Gastrocnemius medialis (tissue), 4 donors: ENCODE measurements around the gene KLHDC4.

Source experiments
- POLR2A ChIP-seq, 2 donors: fragments of 450-650 bp; IDR thresholded peaks; one replicate each; pipeline ENCODE4 v1.6.1; 2017; ENCODE audit warnings: antibody characterized with exemption in 2 of 2, mild to moderate bottlenecking in 2 of 2, moderate library complexity in 2 of 2
- TF ChIP-seq, protein P1 (sequence below), 5 experiments: fragments of 450-650 bp in 3 of 5; fragments of 200-600 bp in 2 of 5; sonication (generic) in 2 of 5; IDR thresholded peaks in 4 of 5; conservative IDR thresholded peaks in 1 of 5; 1 replicate in 4 of 5; 2 replicates in 1 of 5; pipeline ENCODE4 v1.5.1; 2016 to 2019; ENCODE audit warnings: antibody characterized with exemption in 5 of 5, mild to moderate bottlenecking in 3 of 5, moderate library complexity in 3 of 5

- TF ChIP-seq, protein P1, sequence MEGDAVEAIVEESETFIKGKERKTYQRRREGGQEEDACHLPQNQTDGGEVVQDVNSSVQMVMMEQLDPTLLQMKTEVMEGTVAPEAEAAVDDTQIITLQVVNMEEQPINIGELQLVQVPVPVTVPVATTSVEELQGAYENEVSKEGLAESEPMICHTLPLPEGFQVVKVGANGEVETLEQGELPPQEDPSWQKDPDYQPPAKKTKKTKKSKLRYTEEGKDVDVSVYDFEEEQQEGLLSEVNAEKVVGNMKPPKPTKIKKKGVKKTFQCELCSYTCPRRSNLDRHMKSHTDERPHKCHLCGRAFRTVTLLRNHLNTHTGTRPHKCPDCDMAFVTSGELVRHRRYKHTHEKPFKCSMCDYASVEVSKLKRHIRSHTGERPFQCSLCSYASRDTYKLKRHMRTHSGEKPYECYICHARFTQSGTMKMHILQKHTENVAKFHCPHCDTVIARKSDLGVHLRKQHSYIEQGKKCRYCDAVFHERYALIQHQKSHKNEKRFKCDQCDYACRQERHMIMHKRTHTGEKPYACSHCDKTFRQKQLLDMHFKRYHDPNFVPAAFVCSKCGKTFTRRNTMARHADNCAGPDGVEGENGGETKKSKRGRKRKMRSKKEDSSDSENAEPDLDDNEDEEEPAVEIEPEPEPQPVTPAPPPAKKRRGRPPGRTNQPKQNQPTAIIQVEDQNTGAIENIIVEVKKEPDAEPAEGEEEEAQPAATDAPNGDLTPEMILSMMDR (IDR thresholded peaks at IDR 0.05 in 4 of 5, conservative IDR thresholded peaks at IDR 0.05 in 1 of 5) = no peak
- TF ChIP-seq POLR2A (IDR thresholded peaks at IDR 0.05) = no peak
These were observed 31.1 kb downstream of the KLHDC4 start for GRCh38 chr16:87734644-87735043.
